Testis (tissue), 3 donors: ENCODE data around the gene TAF1A. TPM values are rescaled to one million over a fixed set of nuclear protein-coding genes. Genes with fewer than 3 reads are reported as not detected.

Experiments
- DNase-seq: peaks from one replicate; pipeline ENCODE4 v3.0.0-alpha.2; 2019
- H3K27ac ChIP-seq, 2 donors: fragments of 200-600 bp; sonication (generic); one replicate each; pipeline ENCODE4 v1.5.1; 2019
- H3K27me3 ChIP-seq: fragments of 200-600 bp; sonication (generic); one replicate; pipeline ENCODE4 v1.5.1; 2019
- H3K36me3 ChIP-seq: fragments of 200-600 bp; sonication (generic); one replicate; pipeline ENCODE4 v1.5.1; 2017; ENCODE audit warnings: low read depth; ENCODE audit errors: missing control alignments
- H3K4me1 ChIP-seq: fragments of 200-600 bp; sonication (generic); one replicate; pipeline ENCODE4 v1.5.1; 2019
- H3K4me3 ChIP-seq, 2 donors: fragments of 200-600 bp; sonication (generic); one replicate each; pipeline ENCODE4 v1.5.1; 2017 to 2019
- H3K9me3 ChIP-seq: fragments of 200-600 bp; sonication (generic); one replicate; pipeline ENCODE4 v1.5.1; 2017
- POLR2A ChIP-seq: fragments of 450-650 bp; IDR thresholded peaks from one replicate; pipeline ENCODE4 v1.6.1; 2017; ENCODE audit warnings: antibody characterized with exemption, mild to moderate bottlenecking, moderate library complexity
- WGBS, 2 donors: methylation state at CpG; one replicate each; pipeline ENCODE4 v1.1.5; 2018; 5-methylcytosine and 5-hydroxymethylcytosine counted together
- intact Hi-C: fragments of 100-400 bp; cut with DNase I; formaldehyde crosslinking; loops from one replicate; pipeline ENCODE4 v1.15.1; 2023; ENCODE audit warnings: low total_unique reads
- polyA plus RNA-seq: library from polyadenylated mRNA; stranded (reverse); fragments of 350-450 nt; fragmentation: Illumina TruSeq; extraction: RNeasy Lipid Tissue Mini Kit (QIAGEN cat#74804); gene quantifications from one replicate; pipeline ENCODE4 v1.2.3, GENCODE V29; 2014; ENCODE audit warnings: low read depth, low replicate concordance; ENCODE audit not compliant: insufficient read depth
- total RNA-seq, 2 donors: library from RNA; depleted of rRNA; stranded (reverse); fragments of >200 nt; gene quantifications; one replicate each; pipeline ENCODE4 v1.2.3, GENCODE V29; 2016
- TF ChIP-seq, protein P1 (sequence below), 3 experiments: fragments of 450-650 bp in 2 of 3; fragments of 200-600 bp in 1 of 3; sonication (generic) in 1 of 3; IDR thresholded peaks; one replicate each; pipeline ENCODE4 v1.5.1; 2016 to 2019; ENCODE audit warnings: antibody characterized with exemption in 3 of 3, mild to moderate bottlenecking in 2 of 3, moderate library complexity in 1 of 3

TAF1A gene
- total and polyA plus RNA-seq, 3 donors from 2014 or later, result 12.4 to 15.1 (median 13.2) TPM

GRCh38 chr1:222554177-222554576 is 35.6 kb downstream of the TAF1A start:
- intact Hi-C loops, result no loop called here
- no peak for DNase-seq
- Histone ChIP-seq H3K4me3 (no peak overlapping the region), H3K36me3 (no peaks in the 10 kb centered on the region), H3K27me3 (no peaks in the 10 kb centered on the region), H3K4me1 (no peaks in the 10 kb centered on the region), H3K27ac (no peak overlapping the region), H3K9me3 (no peaks in the 10 kb centered on the region)
- WGBS, 2 donors, result 90 to 93% methylated on average over 5 of the region's 5 CpGs
- TF ChIP-seq, protein P1, sequence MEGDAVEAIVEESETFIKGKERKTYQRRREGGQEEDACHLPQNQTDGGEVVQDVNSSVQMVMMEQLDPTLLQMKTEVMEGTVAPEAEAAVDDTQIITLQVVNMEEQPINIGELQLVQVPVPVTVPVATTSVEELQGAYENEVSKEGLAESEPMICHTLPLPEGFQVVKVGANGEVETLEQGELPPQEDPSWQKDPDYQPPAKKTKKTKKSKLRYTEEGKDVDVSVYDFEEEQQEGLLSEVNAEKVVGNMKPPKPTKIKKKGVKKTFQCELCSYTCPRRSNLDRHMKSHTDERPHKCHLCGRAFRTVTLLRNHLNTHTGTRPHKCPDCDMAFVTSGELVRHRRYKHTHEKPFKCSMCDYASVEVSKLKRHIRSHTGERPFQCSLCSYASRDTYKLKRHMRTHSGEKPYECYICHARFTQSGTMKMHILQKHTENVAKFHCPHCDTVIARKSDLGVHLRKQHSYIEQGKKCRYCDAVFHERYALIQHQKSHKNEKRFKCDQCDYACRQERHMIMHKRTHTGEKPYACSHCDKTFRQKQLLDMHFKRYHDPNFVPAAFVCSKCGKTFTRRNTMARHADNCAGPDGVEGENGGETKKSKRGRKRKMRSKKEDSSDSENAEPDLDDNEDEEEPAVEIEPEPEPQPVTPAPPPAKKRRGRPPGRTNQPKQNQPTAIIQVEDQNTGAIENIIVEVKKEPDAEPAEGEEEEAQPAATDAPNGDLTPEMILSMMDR (IDR thresholded peaks at IDR 0.05), result no peak
- TF ChIP-seq POLR2A, result no peak

GRCh38 chr1:222552882-222553281 is 36.9 kb downstream of the TAF1A start:
- Histone ChIP-seq H3K9me3 (no peaks in the 10 kb centered on the region), H3K36me3 (no peaks in the 10 kb centered on the region), H3K27me3 (no peaks in the 10 kb centered on the region), H3K4me3 (no peak overlapping the region), H3K4me1 (no peaks in the 10 kb centered on the region), H3K27ac (no peak overlapping the region)
- intact Hi-C loops, result no loop called here
- WGBS, 2 donors, result 29 to 80% methylated on average over 5 of the region's 5 CpGs
- no peak for TF ChIP-seq POLR2A
- TF ChIP-seq, protein P1 (IDR thresholded peaks at IDR 0.05), result no peak
- no peak for DNase-seq

DNA sequence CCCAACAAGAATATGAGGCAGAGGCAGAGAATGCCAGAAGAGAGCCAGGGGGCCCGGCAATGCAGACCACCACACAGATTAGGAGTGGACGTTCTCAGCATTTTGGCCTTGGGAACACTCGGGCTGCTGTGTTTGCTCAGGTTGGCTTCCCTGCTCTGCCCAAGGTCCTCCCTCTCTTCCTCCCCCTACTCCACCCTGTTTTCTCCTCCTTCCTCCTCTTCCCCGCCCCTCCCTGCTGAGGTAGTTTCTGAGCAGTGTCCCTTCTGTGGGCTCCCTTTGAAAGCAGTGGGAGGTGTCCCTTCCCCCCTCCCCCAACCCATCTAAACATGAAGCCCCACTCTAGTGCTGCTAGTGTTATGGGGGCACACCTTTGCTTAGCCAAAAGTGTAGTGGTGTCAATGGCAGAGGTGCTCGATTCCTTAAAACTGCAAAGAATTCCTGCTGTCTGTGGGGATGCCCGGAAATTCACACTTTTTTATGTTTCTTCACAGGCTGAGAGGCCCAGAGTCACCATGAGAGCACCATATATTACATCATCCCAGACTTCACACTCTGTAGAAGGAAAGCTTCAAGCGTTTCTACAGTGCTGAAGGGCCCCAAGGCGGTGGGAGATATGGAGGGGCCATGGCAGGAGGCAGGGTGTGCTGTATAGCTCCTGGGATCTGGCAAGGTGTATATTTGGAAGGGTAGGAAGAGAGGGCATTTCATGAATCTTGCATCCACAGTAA is 41.6 kb downstream of the TAF1A start, which contains the start of gene HHIPL2:
Gene HHIPL2, minus strand, starts transcription at position 161 of the 728 bp plus-strand sequence. Its CDS starts 60 bp downstream, at position 101.
- TF ChIP-seq, protein P1 (IDR thresholded peaks at IDR 0.05), result no peak
- no peak for TF ChIP-seq POLR2A
- intact Hi-C loops, result no loop called here
- H3K9me3 ChIP-seq, result no peaks in the 10 kb centered on the region
- no peaks in the 10 kb centered on the region for H3K27me3 ChIP-seq
- H3K27ac ChIP-seq, result no peak within 1 kb of the TSS
- WGBS, 2 donors, result 48% methylated on average over 8 of the region's 8 CpGs
- no peaks in the 10 kb centered on the region for H3K36me3 ChIP-seq
- H3K4me3 ChIP-seq, result no peak within 1 kb of the TSS
- no peak for DNase-seq
- no peaks in the 10 kb centered on the region for H3K4me1 ChIP-seq

- intact Hi-C loops, result no loop called here
Measured at GRCh38 chr1:222547260-222547614, 42.5 kb downstream of the TAF1A start.

More at GRCh38 chr1:222547260-222547614, 42.5 kb downstream of the TAF1A start:
- DNase-seq, result no peak
- no peak overlapping the region for H3K27ac ChIP-seq
- no peak overlapping the region for H3K4me3 ChIP-seq
- WGBS, 2 donors, result 49 to 56% methylated on average over 8 of the region's 8 CpGs
- no peaks in the 10 kb centered on the region for H3K9me3 ChIP-seq
- H3K27me3 ChIP-seq, result no peaks in the 10 kb centered on the region
- H3K4me1 ChIP-seq, result no peaks in the 10 kb centered on the region
- H3K36me3 ChIP-seq, result no peaks in the 10 kb centered on the region
- no peak for TF ChIP-seq POLR2A
- TF ChIP-seq, protein P1 (IDR thresholded peaks at IDR 0.05), result no peak
